OCI-LY1 (cell line): Measurements from ENCODE around the gene SPOCK2.

Source experiments
- H2AFZ ChIP-seq: fragments of 200-600 bp; sonication (generic), shearing (Covaris generic); 2 replicates; pipeline ENCODE4 v1.6.0; 2014; ENCODE audit warnings: antibody characterized with exemption, mild to moderate bottlenecking, low read length
- H3F3A ChIP-seq: fragments of 200-600 bp; sonication (generic), shearing (Covaris generic); 2 replicates; pipeline ENCODE4 v1.6.0; 2014; ENCODE audit warnings: mild to moderate bottlenecking, antibody characterized with exemption, low read length, moderate library complexity; ENCODE audit not compliant: insufficient read depth
- H3K27ac ChIP-seq: fragments of 200-600 bp; sonication (generic); 2 replicates; pipeline ENCODE4 v1.5.1; 2014; ENCODE audit warnings: low read length, mixed run types, mild to moderate bottlenecking, low read depth; ENCODE audit not compliant: poor library complexity, severe bottlenecking
- H3K27me3 ChIP-seq: fragments of 200-600 bp; sonication (generic); 2 replicates; pipeline ENCODE4 v1.6.0; 2014; ENCODE audit warnings: antibody characterized with exemption, mild to moderate bottlenecking, low read length, moderate library complexity; ENCODE audit not compliant: insufficient read depth
- H3K36me3 ChIP-seq: fragments of 200-600 bp; sonication (generic); 2 replicates; pipeline ENCODE4 v1.6.1; 2014; ENCODE audit warnings: mild to moderate bottlenecking, antibody characterized with exemption, low read length, moderate library complexity, mixed read lengths; ENCODE audit not compliant: insufficient read depth
- H3K4me1 ChIP-seq: fragments of 200-600 bp; sonication (generic); 2 replicates; pipeline ENCODE4 v1.5.1; 2014; ENCODE audit warnings: mild to moderate bottlenecking, low read length, moderate library complexity; ENCODE audit not compliant: insufficient read depth, severe bottlenecking
- H3K4me2 ChIP-seq: fragments of 200-600 bp; sonication (generic), shearing (Covaris generic); 2 replicates; pipeline ENCODE4 v1.6.1; 2014; ENCODE audit warnings: low read length
- H3K4me3 ChIP-seq: fragments of 200-600 bp; sonication (generic); 2 replicates; pipeline ENCODE4 v1.5.1; 2014; ENCODE audit warnings: low read length, low read depth, mild to moderate bottlenecking, mixed read lengths; ENCODE audit not compliant: poor library complexity, severe bottlenecking
- H3K79me2 ChIP-seq: fragments of 200-600 bp; shearing (Covaris generic); 2 replicates; pipeline ENCODE4 v1.6.1; 2016; ENCODE audit warnings: mixed run types, low read length, mixed read lengths; ENCODE audit not compliant: insufficient read depth
- H3K9ac ChIP-seq: fragments of 200-600 bp; sonication (generic), shearing (Covaris generic); 2 replicates; pipeline ENCODE4 v1.6.1; 2014; ENCODE audit warnings: mild to moderate bottlenecking, low read length, mixed read lengths
- H3K9me2 ChIP-seq: fragments of 200-600 bp; sonication (generic), shearing (Covaris generic); 2 replicates; pipeline ENCODE4 v1.6.1; 2014; ENCODE audit warnings: low read depth, mild to moderate bottlenecking, low read length, mixed read lengths
- H3K9me3 ChIP-seq: fragments of 200-600 bp; shearing (Covaris generic); 2 replicates; pipeline ENCODE4 v1.6.1; 2014; ENCODE audit warnings: low read length, mixed read lengths
- H4K20me1 ChIP-seq: fragments of 200-600 bp; sonication (generic), shearing (Covaris generic); 2 replicates; pipeline ENCODE4 v1.6.0; 2016; ENCODE audit warnings: mild to moderate bottlenecking, low read length; ENCODE audit not compliant: insufficient read depth
- EZH2 ChIP-seq: fragments of 200-600 bp; sonication (generic), shearing (Covaris generic); IDR thresholded peaks from 2 replicates; pipeline ENCODE4 v1.8.0; 2017; ENCODE audit warnings: borderline replicate concordance, mixed run types, mild to moderate bottlenecking, antibody characterized with exemption, low read length, moderate library complexity, mixed read lengths
- TF ChIP-seq, protein P1 (sequence below): fragments of 200-600 bp; sonication (generic), shearing (Covaris generic); IDR thresholded peaks from 2 replicates; pipeline ENCODE4 v1.5.1; 2017; ENCODE audit warnings: mild to moderate bottlenecking, antibody characterized with exemption, low read length, moderate library complexity, mixed read lengths

SPOCK2 gene

DNA sequence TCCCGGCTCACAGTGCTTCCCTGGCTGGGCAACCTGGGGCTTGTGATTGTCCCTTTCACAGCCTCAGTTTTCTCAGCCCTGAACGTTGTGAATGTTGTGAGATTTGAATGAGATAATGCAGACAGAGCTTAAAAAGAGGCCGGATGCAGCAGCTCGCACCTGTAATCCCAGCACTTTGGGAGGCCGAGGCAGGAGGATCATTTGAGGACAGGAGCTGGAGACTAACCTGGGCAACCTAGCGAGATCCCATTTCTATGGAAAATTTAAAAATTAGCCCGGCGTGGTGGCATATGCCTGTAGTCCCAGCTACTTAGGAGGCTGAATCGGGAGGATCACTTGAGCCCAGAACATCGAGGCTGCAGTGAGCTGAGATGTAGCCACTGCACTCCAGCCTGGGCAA, 56.6 kb downstream of the SPOCK2 start:
- Histone ChIP-seq H3K27ac (no peak overlapping the region), H3K9me3 (no peaks in the 10 kb centered on the region), H4K20me1 (no peaks in the 10 kb centered on the region), H3K27me3 (peaks cover 14% of the 10 kb centered on the region; the same call in 1 of the 2 replicates), H2AFZ (no peak overlapping the region), H3K4me3 (no peak overlapping the region), H3K79me2 (no peaks in the 10 kb centered on the region), H3K4me2 (no peak overlapping the region), H3K36me3 (no peaks in the 10 kb centered on the region), H3F3A (no peaks in the 10 kb centered on the region), H3K9me2 (no peaks in the 10 kb centered on the region), H3K4me1 (no peaks in the 10 kb centered on the region), H3K9ac (no peak overlapping the region)
- TF ChIP-seq EZH2: no peak
- TF ChIP-seq, protein P1, sequence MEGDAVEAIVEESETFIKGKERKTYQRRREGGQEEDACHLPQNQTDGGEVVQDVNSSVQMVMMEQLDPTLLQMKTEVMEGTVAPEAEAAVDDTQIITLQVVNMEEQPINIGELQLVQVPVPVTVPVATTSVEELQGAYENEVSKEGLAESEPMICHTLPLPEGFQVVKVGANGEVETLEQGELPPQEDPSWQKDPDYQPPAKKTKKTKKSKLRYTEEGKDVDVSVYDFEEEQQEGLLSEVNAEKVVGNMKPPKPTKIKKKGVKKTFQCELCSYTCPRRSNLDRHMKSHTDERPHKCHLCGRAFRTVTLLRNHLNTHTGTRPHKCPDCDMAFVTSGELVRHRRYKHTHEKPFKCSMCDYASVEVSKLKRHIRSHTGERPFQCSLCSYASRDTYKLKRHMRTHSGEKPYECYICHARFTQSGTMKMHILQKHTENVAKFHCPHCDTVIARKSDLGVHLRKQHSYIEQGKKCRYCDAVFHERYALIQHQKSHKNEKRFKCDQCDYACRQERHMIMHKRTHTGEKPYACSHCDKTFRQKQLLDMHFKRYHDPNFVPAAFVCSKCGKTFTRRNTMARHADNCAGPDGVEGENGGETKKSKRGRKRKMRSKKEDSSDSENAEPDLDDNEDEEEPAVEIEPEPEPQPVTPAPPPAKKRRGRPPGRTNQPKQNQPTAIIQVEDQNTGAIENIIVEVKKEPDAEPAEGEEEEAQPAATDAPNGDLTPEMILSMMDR: no peak

DNA sequence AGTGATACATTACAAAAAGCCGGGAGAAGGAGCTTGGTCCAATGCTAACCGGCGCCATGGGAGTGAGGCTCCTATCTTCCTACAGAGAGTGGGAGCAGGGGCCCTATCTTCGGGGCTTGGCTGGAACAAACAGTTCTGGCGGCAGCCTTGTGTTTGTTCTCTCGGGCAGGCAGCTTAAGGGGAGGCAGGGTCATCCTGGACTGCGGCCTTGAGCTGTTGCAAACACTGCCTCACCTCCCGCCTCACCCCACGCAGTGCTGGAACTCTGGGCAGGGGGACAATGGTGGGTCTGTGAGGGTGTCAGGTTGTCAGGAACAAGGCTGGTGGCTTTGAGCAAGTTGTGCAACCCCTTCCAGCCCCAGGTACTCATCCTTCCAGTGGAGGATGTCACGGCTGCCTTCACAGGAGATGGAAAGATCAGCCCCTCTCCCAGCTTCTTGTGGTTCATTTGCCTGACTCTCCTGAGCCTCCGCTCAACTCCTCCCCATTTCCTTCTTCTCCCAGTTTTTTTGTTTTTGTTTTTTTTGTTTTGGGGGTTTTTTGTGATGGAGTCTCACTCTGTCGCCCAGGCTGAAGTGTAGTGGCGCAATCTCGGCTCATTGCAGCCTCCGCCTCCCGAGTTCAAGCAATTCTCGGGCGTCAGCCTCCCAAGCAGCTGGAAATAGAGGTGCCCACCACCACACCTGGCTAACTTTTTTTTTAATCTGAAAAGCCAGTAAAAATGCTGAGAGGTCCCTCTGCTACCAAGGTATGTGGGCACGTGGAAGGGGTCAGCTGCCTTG, 57.4 kb downstream of the SPOCK2 start:
- H3K9me2 ChIP-seq: no peaks in the 10 kb centered on the region
- no peak overlapping the region for H2AFZ ChIP-seq
- H3K4me2 ChIP-seq: no peak overlapping the region
- peaks cover 14% of the 10 kb centered on the region; the same call in 1 of the 2 replicates for H3K27me3 ChIP-seq
- H3F3A ChIP-seq: no peaks in the 10 kb centered on the region
- no peak overlapping the region for H3K4me3 ChIP-seq
- no peaks in the 10 kb centered on the region for H3K79me2 ChIP-seq
- H3K36me3 ChIP-seq: no peaks in the 10 kb centered on the region
- TF ChIP-seq, protein P1: no peak
- TF ChIP-seq EZH2: no peak
- no peaks in the 10 kb centered on the region for H3K9me3 ChIP-seq
- H3K4me1 ChIP-seq: no peaks in the 10 kb centered on the region
- H4K20me1 ChIP-seq: no peaks in the 10 kb centered on the region
- no peak overlapping the region for H3K27ac ChIP-seq
- no peak overlapping the region for H3K9ac ChIP-seq

DNA sequence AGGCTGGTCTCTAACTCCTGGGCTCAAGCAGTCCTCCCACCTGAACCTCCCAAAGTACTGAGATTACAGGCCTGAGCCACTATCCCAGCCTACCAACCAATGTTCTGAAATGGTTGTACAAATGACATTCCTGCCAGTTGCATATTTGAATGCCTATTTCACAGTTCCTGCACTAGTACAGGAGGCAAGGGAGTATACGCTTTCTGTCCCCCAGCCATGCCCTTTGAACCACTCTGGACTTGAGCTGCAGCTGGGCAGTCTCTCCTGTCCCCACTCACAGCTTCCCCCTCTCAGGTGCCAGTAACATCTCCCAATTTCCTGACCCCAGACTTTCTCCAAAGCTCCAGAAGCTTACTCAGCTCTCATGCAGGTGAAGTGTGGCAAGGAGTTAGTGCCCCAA, 58.9 kb downstream of the SPOCK2 start:
- Histone ChIP-seq H3K4me2 (no peak overlapping the region), H3K9ac (no peak overlapping the region)
- TF ChIP-seq, protein P1: no peak
- no peak for TF ChIP-seq EZH2

More for the DNA sequence above, 58.9 kb downstream of the SPOCK2 start:
- Histone ChIP-seq H3K27ac (no peak overlapping the region), H3K79me2 (no peaks in the 10 kb centered on the region), H3K36me3 (no peaks in the 10 kb centered on the region), H3K9me3 (no peaks in the 10 kb centered on the region), H2AFZ (no peak overlapping the region), H3K4me1 (no peaks in the 10 kb centered on the region), H3F3A (no peaks in the 10 kb centered on the region), H3K27me3 (peaks cover 13% of the 10 kb centered on the region; the same call in 1 of the 2 replicates), H4K20me1 (no peaks in the 10 kb centered on the region), H3K4me3 (no peak overlapping the region), H3K9me2 (no peaks in the 10 kb centered on the region)
